GM19467 (cell line): ENCODE data around the gene GPC6.

Source experiments
- ATAC-seq: cut with Tn5 transposase; IDR thresholded peaks from one replicate; pipeline ENCODE4 v1.9.1; 2021; ENCODE audit warnings: mild to moderate bottlenecking, moderate library complexity; ENCODE audit not compliant: unreplicated experiment

Gene GPC6

GRCh38 chr13:93670866-93671265 is 444.3 kb downstream of the GPC6 start:
- no peak for ATAC-seq

DNA sequence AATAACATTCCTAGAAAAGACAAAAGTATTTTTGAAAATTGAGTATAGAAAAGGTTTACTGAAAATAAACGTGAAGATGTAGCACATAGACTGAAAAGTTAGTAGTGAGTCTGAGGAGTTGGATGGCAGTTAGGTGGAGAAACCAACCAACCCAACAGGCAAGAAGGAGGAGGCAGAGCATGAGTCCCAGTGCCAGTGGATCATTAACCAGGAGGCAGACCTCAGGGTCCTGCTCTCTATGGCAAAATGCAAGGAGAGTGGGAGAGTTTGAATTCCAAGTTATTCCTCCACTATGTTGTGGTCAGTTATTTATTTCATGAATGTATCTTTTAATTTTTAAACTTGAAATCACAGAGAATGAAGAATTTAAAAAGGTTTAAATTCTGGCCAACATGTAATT is 446.4 kb downstream of the GPC6 start:
- no peak for ATAC-seq

GRCh38 chr13:93673885-93674284 is 447.3 kb downstream of the GPC6 start:
- ATAC-seq, result no peak

DNA sequence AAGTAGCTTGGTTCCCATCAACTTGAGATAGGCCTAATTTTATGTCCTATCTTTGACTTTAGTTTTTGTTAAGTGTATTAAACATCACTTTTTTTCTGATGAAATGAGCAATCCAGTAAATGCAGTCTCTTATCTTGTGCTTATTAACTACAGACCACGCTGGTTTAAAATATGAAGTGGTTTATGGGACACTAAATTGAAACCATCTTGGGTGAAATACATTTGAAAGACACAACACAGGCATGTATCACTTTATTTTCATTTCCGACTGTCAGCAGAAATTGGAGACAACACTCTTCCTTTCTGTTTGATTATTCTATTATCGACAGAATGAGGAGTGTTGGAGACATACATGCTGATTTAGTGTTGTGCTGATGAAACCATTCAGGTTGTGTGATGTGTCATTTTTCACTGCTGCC is 447.7 kb downstream of the GPC6 start:
- no peak for ATAC-seq

DNA sequence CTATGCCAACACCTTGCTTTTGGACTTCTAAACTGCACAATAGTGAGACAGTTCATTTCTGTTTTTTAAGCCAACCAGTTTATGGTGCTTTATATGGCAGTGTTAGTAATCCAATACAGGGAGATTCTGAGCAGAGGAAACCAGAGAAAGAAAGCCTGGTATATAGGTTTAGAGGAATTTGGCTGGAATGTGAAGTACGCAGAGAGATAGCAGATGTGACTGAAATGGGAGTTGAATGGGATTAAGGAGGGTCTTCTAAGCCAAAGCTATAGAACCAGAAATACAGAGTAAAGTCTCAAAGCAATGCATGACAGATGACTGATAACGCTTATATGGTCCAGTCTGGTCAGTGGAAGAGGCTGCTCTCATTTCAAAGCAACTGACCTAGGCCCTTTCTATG is 453.7 kb downstream of the GPC6 start:
- ATAC-seq, result no peak

- no peak for ATAC-seq
These were observed 459.3 kb downstream of the GPC6 start for GRCh38 chr13:93685900-93686299.

DNA sequence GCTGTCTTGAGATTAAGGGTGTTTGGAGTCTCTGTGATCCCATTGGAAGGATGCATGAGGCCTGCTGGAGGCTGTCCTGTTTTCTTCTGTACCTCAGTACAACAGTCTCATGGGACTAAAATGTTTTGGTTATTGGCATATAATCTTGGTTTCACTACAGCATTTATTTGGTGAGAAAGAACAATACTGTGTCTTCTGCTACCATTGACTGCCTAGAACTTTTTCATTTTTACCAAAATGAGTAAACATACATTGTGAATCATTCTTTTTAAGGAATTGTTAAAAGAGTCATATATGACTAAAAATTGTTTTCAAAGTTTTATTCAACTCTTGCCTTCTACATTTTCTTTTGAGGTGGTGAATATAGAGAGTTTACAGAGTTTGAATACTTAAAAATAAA is 459.8 kb downstream of the GPC6 start:
- no peak for ATAC-seq

DNA sequence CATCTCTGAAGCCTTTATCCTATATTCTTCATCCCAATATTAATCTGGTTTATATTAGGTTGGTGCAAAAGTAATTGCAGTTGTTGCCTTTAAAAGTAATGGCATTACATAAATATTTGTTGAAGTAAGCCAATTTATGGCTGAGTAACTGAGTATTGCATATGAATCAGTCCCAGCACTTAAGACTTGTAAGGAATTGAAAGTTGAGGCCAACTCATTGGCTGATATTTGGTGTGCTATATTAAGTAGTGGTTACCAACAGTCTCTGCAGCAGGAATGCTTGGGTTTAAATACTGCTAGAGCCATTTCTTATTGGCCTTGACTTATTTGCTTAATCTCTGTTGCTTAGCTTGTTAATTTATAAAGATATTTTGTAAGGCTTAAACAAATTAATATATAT is 460.7 kb downstream of the GPC6 start:
- no peak for ATAC-seq

DNA sequence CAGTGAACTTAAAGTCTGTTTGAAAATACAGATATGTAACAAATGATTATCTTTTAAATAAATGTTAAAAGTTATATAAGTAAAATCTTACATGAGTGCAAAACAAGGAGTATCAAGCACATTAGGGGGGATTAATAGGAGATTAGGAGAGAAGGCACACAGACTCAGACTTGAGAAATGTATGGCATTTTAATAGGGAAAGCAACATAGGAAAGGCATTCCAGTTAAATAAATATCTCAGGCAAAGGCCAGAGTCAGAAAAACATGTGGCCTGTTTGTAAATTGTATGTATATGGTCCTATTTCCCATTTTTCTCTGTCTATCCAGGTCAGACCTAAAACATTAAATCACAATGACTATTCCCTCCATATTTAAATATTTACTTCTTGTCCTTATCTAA is 462.7 kb downstream of the GPC6 start:
- no peak for ATAC-seq

DNA sequence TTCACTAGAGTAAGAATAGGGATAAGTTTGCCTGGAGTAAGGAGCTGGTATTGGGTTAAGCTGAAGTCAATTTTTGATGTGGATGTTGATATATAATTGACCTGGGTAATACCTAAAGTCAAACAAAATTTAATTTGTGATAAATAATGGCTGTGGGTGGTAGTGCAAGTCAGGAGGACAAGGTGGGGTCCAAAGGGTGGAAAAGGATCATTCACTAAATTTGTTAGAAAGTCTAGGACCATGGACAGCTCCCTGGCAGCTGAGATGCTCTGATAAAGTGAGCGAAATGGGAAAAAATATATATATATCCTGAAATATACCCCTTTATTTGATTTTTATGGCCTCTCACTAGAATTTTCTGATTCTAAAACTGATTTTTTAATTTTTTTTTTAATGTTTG is 463.5 kb downstream of the GPC6 start:
- ATAC-seq, result no peak

DNA sequence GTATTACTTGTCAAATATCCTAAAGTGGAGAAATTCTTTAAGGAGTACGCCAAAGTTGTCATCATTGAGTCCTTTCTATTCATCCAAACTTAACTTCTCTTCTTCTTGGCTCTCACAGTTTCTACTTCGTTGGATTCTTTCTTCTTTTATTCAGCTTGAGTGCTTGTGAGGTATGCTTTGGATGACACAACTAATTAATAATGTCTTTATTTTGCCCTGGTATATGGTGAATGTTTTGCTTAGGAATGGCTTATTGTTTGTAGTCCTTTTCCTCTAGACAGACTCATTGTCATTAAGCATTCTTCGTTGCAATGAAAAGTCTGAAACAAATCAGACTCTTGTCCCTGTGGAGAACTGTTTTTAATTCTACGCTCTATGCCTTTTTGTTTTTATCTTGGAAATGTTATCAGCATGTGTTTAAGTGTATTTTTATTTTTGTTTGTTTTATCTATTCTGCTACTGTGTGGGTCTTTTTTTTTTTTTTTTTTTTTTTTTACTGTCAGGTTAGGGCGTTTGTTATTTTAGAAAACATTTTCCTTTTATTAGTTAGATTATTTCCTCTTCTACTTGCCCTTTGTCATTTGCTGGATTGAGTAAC is 471.5 kb downstream of the GPC6 start:
- no peak for ATAC-seq

GRCh38 chr13:93700115-93700514 is 473.5 kb downstream of the GPC6 start:
- ATAC-seq, result no peak

GRCh38 chr13:93708308-93709075 is 481.9 kb downstream of the GPC6 start:
- no peak for ATAC-seq

DNA sequence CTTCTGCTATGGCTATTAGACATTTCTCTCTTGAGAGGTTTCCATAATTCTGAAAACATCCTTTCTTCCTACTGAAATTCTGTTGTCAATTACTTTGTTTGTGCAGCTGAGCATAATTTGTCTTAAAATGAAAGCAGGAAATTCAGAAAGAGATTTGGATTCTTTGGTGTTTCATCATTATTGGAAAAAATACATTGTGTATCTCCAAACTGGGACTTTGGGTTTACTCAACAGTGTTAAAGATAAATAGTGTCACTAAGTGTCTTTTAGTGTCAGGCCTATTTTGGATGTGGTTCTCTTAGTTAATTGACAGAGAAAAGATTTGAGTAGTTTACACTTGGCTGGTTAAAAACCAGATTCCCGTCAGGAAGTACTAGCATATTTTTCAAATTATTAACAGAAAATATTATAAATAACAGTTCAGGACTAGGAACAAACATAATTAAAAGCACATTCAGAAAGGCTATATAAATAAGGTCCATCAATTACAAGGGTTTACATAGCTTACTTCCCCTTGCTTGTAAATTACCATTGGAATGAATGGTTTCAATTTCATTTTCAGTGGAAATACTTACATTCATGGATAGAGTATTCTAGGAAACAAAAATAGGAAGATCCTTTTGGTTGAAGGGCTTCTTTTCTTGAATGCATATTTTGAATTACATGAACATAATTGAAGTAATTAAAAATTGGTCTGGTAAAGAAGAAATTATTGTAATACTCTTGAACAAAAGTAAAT is 483.1 kb downstream of the GPC6 start:
- no peak for ATAC-seq

GRCh38 chr13:93714171-93714570 is 487.6 kb downstream of the GPC6 start:
- ATAC-seq, result no peak

GRCh38 chr13:93715866-93716265 is 489.3 kb downstream of the GPC6 start:
- ATAC-seq, result no peak

DNA sequence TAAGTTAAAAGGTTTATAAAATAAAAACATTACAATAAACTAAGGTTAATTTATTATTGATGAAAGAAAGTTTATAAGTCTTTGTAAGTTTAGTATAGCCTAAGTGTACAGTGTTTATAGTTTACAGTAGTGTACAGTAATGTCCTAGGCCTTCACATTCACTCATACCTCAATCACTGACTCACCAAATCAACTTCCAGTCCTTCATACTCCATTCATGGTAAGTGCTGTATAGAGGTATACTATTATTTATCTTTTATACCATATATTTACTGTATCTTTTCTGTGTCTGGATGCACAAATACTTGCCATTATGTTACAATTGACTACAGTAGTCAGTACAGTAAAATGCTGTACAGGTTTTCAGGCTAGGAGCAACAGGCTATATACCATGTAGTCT is 490.0 kb downstream of the GPC6 start:
- ATAC-seq, result no peak

DNA sequence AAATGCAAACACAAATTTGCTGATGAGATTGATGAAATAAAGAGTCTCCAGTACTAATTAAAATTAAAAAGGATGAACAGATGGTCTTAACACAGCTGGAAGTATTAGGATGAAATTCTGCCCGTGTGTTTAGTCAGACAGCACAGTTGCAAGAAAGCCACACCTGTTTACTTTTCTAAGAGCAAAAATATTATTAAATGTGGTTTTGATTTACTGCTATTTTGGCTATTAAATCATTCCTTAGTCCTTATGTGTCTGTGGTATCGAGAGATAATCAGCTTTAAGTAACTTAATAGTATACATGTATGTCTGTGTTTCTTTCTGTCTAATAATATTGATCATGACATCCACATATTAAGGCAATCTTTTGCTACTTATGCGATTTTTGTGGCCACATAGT is 494.9 kb downstream of the GPC6 start:
- no peak for ATAC-seq

GRCh38 chr13:93723316-93723715 is 496.7 kb downstream of the GPC6 start:
- no peak for ATAC-seq

DNA sequence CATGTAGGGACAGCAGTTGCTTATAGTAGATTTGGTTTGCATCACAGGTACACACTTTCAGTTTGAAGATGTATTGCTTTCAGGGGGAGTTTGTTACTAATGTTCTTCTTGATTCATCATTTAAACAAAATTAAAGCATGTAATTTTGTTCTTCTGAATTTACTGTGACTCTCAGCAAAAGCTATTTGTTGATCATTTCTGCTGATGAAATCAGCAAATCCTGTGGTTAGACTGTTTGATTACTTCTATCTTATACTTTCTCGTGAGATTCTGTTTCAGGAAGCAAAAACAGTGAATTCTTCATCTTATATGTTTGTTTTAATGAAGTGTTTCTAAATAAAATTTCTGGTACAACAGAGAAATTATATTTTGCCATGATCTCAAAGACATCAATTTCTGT is 497.6 kb downstream of the GPC6 start:
- no peak for ATAC-seq

GRCh38 chr13:93726173-93726957 is 499.8 kb downstream of the GPC6 start:
- no peak for ATAC-seq
